GM12891 (cell line): ENCODE measurements around the gene NELL2.

ENCODE experiments used
- DNase-seq: peaks from one replicate; pipeline ENCODE4 v3.0.0; 2011; ENCODE audit warnings: low spot score; ENCODE audit not compliant: insufficient read length
- FAIRE-seq: peaks from 2 replicates; lab custom pipeline; 2011; peaks lifted over from hg19 to GRCh38; lab: Jason Lieb, UNC
- PAX5 ChIP-seq: IDR thresholded peaks from 2 replicates; pipeline ENCODE4 v1.6.1; 2011; ENCODE audit warnings: low read length, moderate library complexity, mild to moderate bottlenecking; ENCODE audit not compliant: insufficient read depth, severe bottlenecking
- POLR2A ChIP-seq: IDR thresholded peaks from 2 replicates; pipeline ENCODE4 v1.6.1; 2011; ENCODE audit warnings: low read depth, low read length, control low read depth
- POLR2AphosphoS5 ChIP-seq: IDR thresholded peaks from 2 replicates; pipeline ENCODE4 v1.6.1; 2011; ENCODE audit warnings: low read depth, low read length, control low read depth
- POU2F2 ChIP-seq: IDR thresholded peaks from 2 replicates; pipeline ENCODE4 v1.6.1; 2011; ENCODE audit warnings: low read depth, mild to moderate bottlenecking, control low read depth, low read length, moderate library complexity
- SPI1 ChIP-seq: IDR thresholded peaks from 2 replicates; pipeline ENCODE4 v1.6.1; 2011; ENCODE audit warnings: low read depth, low read length, control low read depth
- TAF1 ChIP-seq: IDR thresholded peaks from 2 replicates; pipeline ENCODE4 v1.6.1; 2011; ENCODE audit warnings: low read depth, low read length, control low read depth

The NELL2 gene

DNA sequence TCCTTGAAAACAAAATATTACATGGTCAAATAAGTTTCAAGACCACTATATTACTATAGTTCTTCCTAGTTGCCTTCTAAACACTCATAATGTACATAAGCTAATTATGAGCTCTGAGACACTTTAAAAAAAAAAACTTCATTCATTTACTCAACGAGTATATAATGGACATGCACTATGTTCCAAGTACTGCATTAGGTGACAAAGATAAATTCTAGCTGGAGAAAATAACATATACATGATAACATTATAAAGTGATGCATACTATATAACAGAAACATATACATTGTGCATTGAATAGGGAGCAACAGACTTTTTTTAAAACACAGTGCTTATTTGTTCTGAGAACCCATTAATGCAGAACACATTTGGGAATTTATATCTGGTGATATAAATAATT is 202.3 kb downstream of the NELL2 start:
- no peak for TF ChIP-seq PAX5
- TF ChIP-seq POLR2A = no peak
- no peak for TF ChIP-seq TAF1
- FAIRE-seq (no peak), DNase-seq (no peak)

GRCh38 chr12:44672042-44672441 is 204.1 kb downstream of the NELL2 start:
- FAIRE-seq = no peak
- TF ChIP-seq PAX5 = no peak
- no peak for TF ChIP-seq POU2F2
- no peak for TF ChIP-seq TAF1
- no peak for TF ChIP-seq SPI1
- no peak for TF ChIP-seq POLR2A
- TF ChIP-seq POLR2AphosphoS5 = no peak
- DNase-seq = no peak

- no peak for TF ChIP-seq TAF1
- TF ChIP-seq POU2F2 = no peak
- TF ChIP-seq POLR2AphosphoS5 = no peak
- TF ChIP-seq SPI1 = no peak
- no peak for TF ChIP-seq PAX5
- no peak for TF ChIP-seq POLR2A
- FAIRE-seq = no peak
- no peak for DNase-seq
Observed at GRCh38 chr12:44668443-44668842, 207.7 kb downstream of the NELL2 start.

- no peak for DNase-seq
- TF ChIP-seq SPI1 (no peak), POLR2A (no peak), TAF1 (no peak), POLR2AphosphoS5 (no peak), POU2F2 (no peak), PAX5 (no peak)
- FAIRE-seq = no peak
Observed at GRCh38 chr12:44667461-44667860, 208.7 kb downstream of the NELL2 start.

DNA sequence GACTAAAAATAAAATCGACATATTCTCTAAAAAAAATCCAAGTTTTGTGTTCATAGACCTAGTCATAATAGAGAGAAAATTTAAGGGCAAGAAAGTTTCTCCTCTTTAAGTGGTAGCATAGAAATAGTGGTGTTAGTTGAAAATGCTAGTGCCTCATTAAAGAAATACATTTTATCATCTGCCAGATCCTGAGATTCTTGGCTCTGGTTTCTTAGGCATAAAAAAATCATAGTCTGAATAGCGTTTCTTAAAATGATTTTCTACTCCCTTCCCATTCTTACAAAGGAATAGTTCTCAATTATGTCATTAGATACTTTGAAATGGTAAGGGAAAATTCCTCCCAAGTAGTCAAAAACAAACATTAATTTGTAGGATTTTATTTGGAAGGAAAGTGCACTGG is 212.8 kb downstream of the NELL2 start:
- FAIRE-seq (no peak), DNase-seq (no peak)
- TF ChIP-seq POLR2A = no peak
- TF ChIP-seq SPI1 = no peak
- TF ChIP-seq PAX5 = no peak
- no peak for TF ChIP-seq TAF1
- TF ChIP-seq POLR2AphosphoS5 = no peak
- TF ChIP-seq POU2F2 = no peak

- no peak for TF ChIP-seq POLR2A
- DNase-seq = no peak
- FAIRE-seq = no peak
Observed at GRCh38 chr12:44655846-44656245, 220.3 kb downstream of the NELL2 start.

DNA sequence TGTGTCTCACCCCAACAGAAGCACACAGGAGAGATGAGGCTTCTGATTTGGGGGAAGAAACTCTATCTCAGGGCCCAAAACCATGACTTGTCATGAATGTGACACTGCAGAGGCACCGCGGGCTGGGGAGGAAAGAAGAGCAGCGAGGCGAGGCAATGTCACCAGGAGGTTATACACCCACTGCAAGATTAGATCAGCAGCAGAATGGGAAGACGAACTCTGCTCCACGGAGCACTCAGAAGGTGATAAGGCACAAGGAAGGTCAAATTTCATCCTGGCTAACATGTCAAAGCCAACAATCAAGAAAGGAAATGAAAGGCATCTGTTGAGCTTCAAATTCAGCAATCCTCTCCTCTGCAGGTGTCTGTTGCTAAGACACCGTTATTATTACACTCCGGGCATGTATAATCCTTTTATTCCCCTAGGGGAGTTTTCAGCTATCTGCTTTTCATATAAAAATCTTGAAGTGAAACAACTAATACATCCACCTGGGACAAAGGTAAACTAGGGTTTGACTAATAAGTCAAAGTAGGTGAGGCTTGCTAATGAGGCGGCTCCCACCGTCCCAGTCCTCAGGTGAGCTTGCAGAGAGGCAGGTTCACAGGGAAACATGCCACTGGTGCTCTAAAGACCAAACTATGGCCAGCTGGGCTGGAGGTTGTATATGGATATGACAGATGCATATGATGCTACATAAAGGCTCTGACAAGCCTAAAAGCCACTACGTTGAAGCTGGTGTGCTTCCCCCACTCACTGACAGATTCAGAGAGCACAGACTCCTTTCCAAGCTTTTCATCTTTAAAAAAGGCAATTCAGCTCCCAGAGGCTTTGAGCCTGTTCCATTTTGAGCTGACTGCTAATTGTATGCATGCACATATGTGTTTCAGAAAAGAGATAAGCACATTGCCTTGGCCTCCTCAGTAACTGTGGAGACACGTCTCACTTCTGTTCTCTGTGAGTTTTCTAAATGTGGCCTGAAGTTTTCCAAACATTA is 221.2 kb downstream of the NELL2 start:
- no peak for TF ChIP-seq TAF1
- TF ChIP-seq POU2F2 = no peak
- TF ChIP-seq SPI1 = no peak
- TF ChIP-seq PAX5 = no peak
- TF ChIP-seq POLR2AphosphoS5 = no peak
- TF ChIP-seq POLR2A = no peak
- FAIRE-seq (no peak), DNase-seq (no peak)

DNA sequence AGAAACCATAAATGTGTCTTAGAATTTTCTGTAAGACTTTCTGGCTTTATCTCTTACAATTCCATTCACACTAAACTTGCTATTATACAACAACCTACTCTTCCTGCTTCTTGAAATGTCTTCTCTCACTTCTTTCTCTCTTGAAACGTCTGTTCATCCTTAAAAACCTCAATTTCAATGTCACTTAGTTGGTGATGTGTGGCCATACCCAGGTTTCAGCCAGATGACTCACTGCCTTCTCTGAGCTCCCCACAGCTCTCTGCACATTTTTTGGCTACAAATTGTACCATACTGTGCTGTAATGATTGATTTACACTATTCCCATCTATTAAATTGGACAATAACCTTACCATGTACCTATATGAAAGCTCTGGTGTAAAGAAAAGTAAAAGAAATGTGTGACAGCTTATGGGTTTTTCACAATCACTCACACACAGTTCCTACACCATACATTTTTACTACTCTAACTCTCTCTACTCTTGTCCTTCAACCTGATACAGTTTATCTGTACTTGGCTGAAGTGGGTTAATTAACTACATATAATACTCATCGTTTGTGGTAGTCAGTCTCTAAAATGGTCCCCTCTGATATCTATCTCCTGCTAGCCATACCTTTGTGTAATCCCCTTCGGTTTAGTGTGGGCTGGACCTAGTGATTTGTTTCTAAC is 222.1 kb downstream of the NELL2 start:
- TF ChIP-seq TAF1 (no peak), POLR2AphosphoS5 (no peak), POU2F2 (no peak), SPI1 (no peak), POLR2A (no peak), PAX5 (no peak)
- DNase-seq (no peak), FAIRE-seq (no peak)

- TF ChIP-seq TAF1 = no peak
- TF ChIP-seq POU2F2 = no peak
- TF ChIP-seq POLR2A = no peak
- no peak for TF ChIP-seq PAX5
- TF ChIP-seq POLR2AphosphoS5 = no peak
- no peak for TF ChIP-seq SPI1
- FAIRE-seq (no peak), DNase-seq (no peak)
Observed at GRCh38 chr12:44649693-44650092, 226.4 kb downstream of the NELL2 start.
